ENCODE measurements around the gene DPF1. TPM values are rescaled to one million over a fixed set of nuclear protein-coding genes. Genes with fewer than 3 reads are reported as not detected.

DPF1 gene
- total and polyA plus RNA-seq, 10 of the 15 experiments (the other 5 are each of a cell fraction or from before 2014, with no cell fraction given) = 0.11 to 4.3 (median 2.4) TPM

GRCh38 chr19:38196245-38196837 lies 27.7 kb downstream of the DPF1 start:
- 87% methylated on average over 13 of the region's 13 CpGs for WGBS (ENCODE audit: insufficient coverage, insufficient replicate concordance, low lambda C conversion rate, missing lambda C conversion rate)
- FAIRE-seq = no peak

GRCh38 chr19:38195237-38195636 lies 28.8 kb downstream of the DPF1 start:
- intact Hi-C loops (cut with micrococcal nuclease; ENCODE audit: unreplicated experiment) = no loop called here
- in situ Hi-C loops (cut with MboI) = no loop called here
- no peaks in the 10 kb centered on the region for H3K9me3 ChIP-seq (replicated peaks; ENCODE audit: control insufficient read depth, insufficient read depth, low read length)

More at GRCh38 chr19:38196245-38196837, 27.7 kb downstream of the DPF1 start:
- H3K27me3 ChIP-seq (replicated peaks in 1 of 2; ENCODE audit: control insufficient read depth in 2 of 2, insufficient read depth in 2 of 2, low read length in 1 of 2) = no peaks in the 10 kb centered on the region
- H4K20me1 ChIP-seq (ENCODE audit: control insufficient read depth, insufficient read depth) = no peaks in the 10 kb centered on the region
- ChIA-PET CTCF (interaction anchor here (1.3 kb wide), 1 partner anchor 298 kb away, joined by 3 read pairs; no protein-coding TSS in a partner anchor), POLR2A (no interaction called here), SMC1A (ENCODE audit: uncharacterized antibody, unreplicated experiment) (no interaction called here), RAD21 (ENCODE audit: unreplicated experiment) (no interaction called here)
- no peaks in the 10 kb centered on the region for H3K4me1 ChIP-seq (ENCODE audit: control insufficient read depth, insufficient read depth, low read length)
- DNase-seq (ENCODE audit: low read depth, low spot score) (no peak), ATAC-seq (no peak)
- in situ Hi-C loops (cut with MboI) = no loop called here
- H3K79me2 ChIP-seq (ENCODE audit: control insufficient read depth, insufficient read depth, low read length) = no peaks in the 10 kb centered on the region
- TSS peak; percentile 49 for BruUV-seq (replicated peaks)
- H3K27ac ChIP-seq (ENCODE audit: control insufficient read depth, insufficient read depth) = no peak overlapping the region
- H3K4me3 ChIP-seq = no peak overlapping the region
- no peaks in the 10 kb centered on the region for H3K9me3 ChIP-seq (replicated peaks; ENCODE audit: control insufficient read depth, insufficient read depth, low read length)
- H3K9ac ChIP-seq (ENCODE audit: control insufficient read depth, insufficient read depth, low read length) = no peak overlapping the region
- H3K4me2 ChIP-seq (ENCODE audit: control insufficient read depth, insufficient read depth) = no peak overlapping the region
- intact Hi-C loops (cut with micrococcal nuclease; ENCODE audit: unreplicated experiment) = no loop called here
- no peak overlapping the region for H2AFZ ChIP-seq (ENCODE audit: control insufficient read depth, low read depth, low read length)
- H3K36me3 ChIP-seq (ENCODE audit: control insufficient read depth in 2 of 2, insufficient read depth in 2 of 2, low read length in 1 of 2) = peaks cover 18 to 21% of the 10 kb centered on the region in 2 experiments
- TF ChIP-seq POLR2A (IDR thresholded peaks at IDR 0.05; ENCODE audit: low read depth, low read length) (peak; percentile 62; the same call in 1 of the 2 replicates), ASH2L (IDR thresholded peaks at IDR 0.05; ENCODE audit: borderline replicate concordance, low read depth) (no peak)

More at GRCh38 chr19:38195237-38195636, 28.8 kb downstream of the DPF1 start:
- H3K4me2 ChIP-seq (ENCODE audit: control insufficient read depth, insufficient read depth) = no peak overlapping the region
- no peaks in the 10 kb centered on the region for H3K4me1 ChIP-seq (ENCODE audit: control insufficient read depth, insufficient read depth, low read length)
- no peak overlapping the region for H2AFZ ChIP-seq (ENCODE audit: control insufficient read depth, low read depth, low read length)
- FAIRE-seq = no peak
- no peak overlapping the region for H3K4me3 ChIP-seq
- CTCF ChIA-PET = no interaction called here
- ATAC-seq = no peak
- H3K36me3 ChIP-seq (ENCODE audit: control insufficient read depth in 2 of 2, insufficient read depth in 2 of 2, low read length in 1 of 2) = peaks cover 18 to 19% of the 10 kb centered on the region in 2 experiments
- DNase-seq (ENCODE audit: low read depth, low spot score) = no peak
- SMC1A ChIA-PET (ENCODE audit: uncharacterized antibody, unreplicated experiment) = no interaction called here
- TF ChIP-seq MXI1 (IDR thresholded peaks at IDR 0.05; ENCODE audit: low read depth, low read length) (no peak), POLR2AphosphoS2 (IDR thresholded peaks at IDR 0.05; ENCODE audit: low read depth, low read length) (no peak), POLR2A (IDR thresholded peaks at IDR 0.05; ENCODE audit: low read depth, low read length) (0 out of 2 replicates have a peak, but pooled peaks have one; percentile 15), KAT2A (conservative IDR thresholded peaks at IDR 0.05; ENCODE audit: control insufficient read depth, low read depth, low read length) (no peak), ATF7 (IDR thresholded peaks at IDR 0.05; ENCODE audit: low read depth) (no peak)
- H3K79me2 ChIP-seq (ENCODE audit: control insufficient read depth, insufficient read depth, low read length) = no peaks in the 10 kb centered on the region
- WGBS (ENCODE audit: insufficient coverage, insufficient replicate concordance, low lambda C conversion rate, missing lambda C conversion rate) = 91% methylated on average over 10 of the region's 10 CpGs
- POLR2A ChIA-PET = no interaction called here
- no peak overlapping the region for H3K27ac ChIP-seq (ENCODE audit: control insufficient read depth, insufficient read depth)
- no peaks in the 10 kb centered on the region for H4K20me1 ChIP-seq (ENCODE audit: control insufficient read depth, insufficient read depth)
- H3K27me3 ChIP-seq (replicated peaks in 1 of 2; ENCODE audit: control insufficient read depth in 2 of 2, insufficient read depth in 2 of 2, low read length in 1 of 2) = no peaks in the 10 kb centered on the region
- BruUV-seq (replicated peaks) = no TSS peak
- RAD21 ChIA-PET (ENCODE audit: unreplicated experiment) = no interaction called here
- H3K9ac ChIP-seq (ENCODE audit: control insufficient read depth, insufficient read depth, low read length) = no peak overlapping the region
